ENCODE results near the gene APPL2.

APPL2 gene

GRCh38 chr12:105221583-105222283, 14.2 kb downstream of the APPL2 start:
- DNase-seq = no peak

GRCh38 chr12:105220929-105221290, 15.1 kb downstream of the APPL2 start:
- no peak for DNase-seq

GRCh38 chr12:105220150-105220928, 15.6 kb downstream of the APPL2 start:
- DNase-seq = no peak

- no peak for DNase-seq
Measured at GRCh38 chr12:105219261-105220028, 16.5 kb downstream of the APPL2 start.

GRCh38 chr12:105218434-105218833, 17.5 kb downstream of the APPL2 start:
- no peak for DNase-seq

GRCh38 chr12:105214670-105215375, 21.2 kb downstream of the APPL2 start:
- DNase-seq = no peak

- no peak for DNase-seq
Measured at GRCh38 chr12:105214148-105214547, 21.8 kb downstream of the APPL2 start.

- DNase-seq = no peak
Measured at GRCh38 chr12:105212438-105212837, 23.5 kb downstream of the APPL2 start.

GRCh38 chr12:105209091-105209490, 26.9 kb downstream of the APPL2 start:
- no peak for DNase-seq

- no peak for DNase-seq
Measured at GRCh38 chr12:105206686-105207374, 29.1 kb downstream of the APPL2 start.

- no peak for DNase-seq
Measured at GRCh38 chr12:105205322-105206048, 30.5 kb downstream of the APPL2 start.

- DNase-seq = no peak
Measured at GRCh38 chr12:105204916-105205315, 31.1 kb downstream of the APPL2 start.

GRCh38 chr12:105204127-105204526, 31.8 kb downstream of the APPL2 start:
- DNase-seq = no peak

- DNase-seq = no peak
Measured at GRCh38 chr12:105202202-105202601, 33.8 kb downstream of the APPL2 start.

- DNase-seq = no peak
Measured at GRCh38 chr12:105201299-105201698, 34.7 kb downstream of the APPL2 start.

- no peak for DNase-seq
Measured at GRCh38 chr12:105200385-105200784, 35.6 kb downstream of the APPL2 start.

GRCh38 chr12:105198961-105199360, 37.0 kb downstream of the APPL2 start:
- DNase-seq = no peak

GRCh38 chr12:105196090-105196489, 39.9 kb downstream of the APPL2 start:
- no peak for DNase-seq

GRCh38 chr12:105194947-105195346, 41.0 kb downstream of the APPL2 start:
- DNase-seq = no peak

GRCh38 chr12:105192624-105193225, 43.2 kb downstream of the APPL2 start:
- DNase-seq = no peak

- DNase-seq = no peak
Measured at GRCh38 chr12:105190530-105190929, 45.4 kb downstream of the APPL2 start.
